ENCODE data around the gene JAML.

- TF ChIP-seq EP300 (IDR thresholded peaks at IDR 0.05; ENCODE audit: low read depth) (no peak), CTCF (IDR thresholded peaks at IDR 0.05) (no peak)
Observed at GRCh38 chr11:118180300-118180703, 44.5 kb downstream of the JAML start.
